ENCODE data around the gene LRRC75A.
"Not testable (repeated sequence)": the region's sequence is repeated elsewhere in the genome, so short reads cannot be mapped to it uniquely, and the experiment has no call there.

The LRRC75A gene

DNA sequence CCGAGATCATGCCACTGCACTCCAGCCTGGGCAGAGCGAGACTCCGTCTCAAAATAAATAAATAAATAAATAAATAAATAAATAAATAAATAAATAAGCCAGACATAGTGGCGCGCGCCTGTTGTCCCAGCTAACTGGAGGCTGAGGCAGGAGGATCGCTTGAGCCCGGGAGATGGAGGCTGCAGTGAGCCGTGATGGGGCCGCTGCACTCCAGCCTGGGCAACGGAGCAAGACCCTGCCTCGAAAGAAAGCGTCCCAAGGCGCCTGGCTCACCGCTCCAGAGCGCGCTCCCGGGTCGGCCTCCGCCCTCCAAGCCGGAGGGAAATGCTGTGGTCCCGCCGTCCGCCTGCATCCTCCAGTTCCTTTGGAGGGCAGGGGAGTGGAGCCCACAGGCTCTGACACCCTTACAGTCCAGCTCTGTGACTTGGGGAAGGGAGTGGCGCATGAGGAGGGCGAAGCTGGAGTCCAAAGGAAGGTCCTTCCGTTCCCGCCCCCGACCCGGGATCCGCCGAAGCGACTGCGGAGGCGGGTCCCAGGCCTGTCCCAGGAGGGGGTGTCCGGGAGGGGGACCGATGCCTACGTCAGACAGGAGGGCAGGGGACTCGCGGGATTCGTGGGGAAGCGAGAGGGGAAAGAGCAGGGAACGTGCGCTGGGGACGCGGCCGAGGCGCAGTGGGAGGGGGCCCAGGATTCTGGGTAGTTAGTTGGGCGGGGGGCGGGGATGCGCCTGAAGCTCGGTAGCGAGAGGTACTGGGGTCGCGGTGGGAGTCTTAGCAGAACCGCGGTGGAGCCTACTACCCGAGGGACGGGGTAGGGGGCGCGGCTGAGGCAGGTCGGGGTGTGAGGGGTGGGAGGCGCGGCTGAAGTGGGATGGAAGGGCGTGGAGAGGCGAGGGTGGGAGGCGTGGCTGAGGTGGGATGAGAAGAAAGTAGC is 85.0 kb downstream of the LRRC75A start:
- peak; percentile 59 for DNase-seq (ENCODE audit: low spot score)
- TF ChIP-seq, protein P1, sequence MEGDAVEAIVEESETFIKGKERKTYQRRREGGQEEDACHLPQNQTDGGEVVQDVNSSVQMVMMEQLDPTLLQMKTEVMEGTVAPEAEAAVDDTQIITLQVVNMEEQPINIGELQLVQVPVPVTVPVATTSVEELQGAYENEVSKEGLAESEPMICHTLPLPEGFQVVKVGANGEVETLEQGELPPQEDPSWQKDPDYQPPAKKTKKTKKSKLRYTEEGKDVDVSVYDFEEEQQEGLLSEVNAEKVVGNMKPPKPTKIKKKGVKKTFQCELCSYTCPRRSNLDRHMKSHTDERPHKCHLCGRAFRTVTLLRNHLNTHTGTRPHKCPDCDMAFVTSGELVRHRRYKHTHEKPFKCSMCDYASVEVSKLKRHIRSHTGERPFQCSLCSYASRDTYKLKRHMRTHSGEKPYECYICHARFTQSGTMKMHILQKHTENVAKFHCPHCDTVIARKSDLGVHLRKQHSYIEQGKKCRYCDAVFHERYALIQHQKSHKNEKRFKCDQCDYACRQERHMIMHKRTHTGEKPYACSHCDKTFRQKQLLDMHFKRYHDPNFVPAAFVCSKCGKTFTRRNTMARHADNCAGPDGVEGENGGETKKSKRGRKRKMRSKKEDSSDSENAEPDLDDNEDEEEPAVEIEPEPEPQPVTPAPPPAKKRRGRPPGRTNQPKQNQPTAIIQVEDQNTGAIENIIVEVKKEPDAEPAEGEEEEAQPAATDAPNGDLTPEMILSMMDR (IDR thresholded peaks at IDR 0.05; ENCODE audit: extremely low read depth, missing control alignments) = no peak

DNA sequence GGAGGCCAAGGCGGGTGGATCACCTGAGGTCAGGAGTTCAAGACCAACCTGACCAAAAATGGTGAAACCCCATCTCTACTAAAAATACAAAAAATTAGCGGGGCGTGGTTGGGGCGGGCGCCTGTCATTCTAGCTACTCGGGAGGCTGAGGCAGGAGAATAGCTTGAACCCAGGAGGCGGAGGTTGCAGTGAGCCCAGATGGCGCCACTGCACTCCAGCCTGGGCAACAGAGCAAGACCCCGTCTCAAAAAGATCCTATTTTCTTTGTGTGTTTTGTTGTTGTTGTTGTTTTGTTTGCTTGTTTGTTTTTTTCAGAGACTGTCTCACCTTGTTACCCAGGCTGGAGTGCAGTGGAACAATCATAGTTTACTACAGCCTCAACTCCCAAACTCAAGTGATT is 88.1 kb downstream of the LRRC75A start:
- not testable (repeated sequence) for DNase-seq (ENCODE audit: low spot score)

DNA sequence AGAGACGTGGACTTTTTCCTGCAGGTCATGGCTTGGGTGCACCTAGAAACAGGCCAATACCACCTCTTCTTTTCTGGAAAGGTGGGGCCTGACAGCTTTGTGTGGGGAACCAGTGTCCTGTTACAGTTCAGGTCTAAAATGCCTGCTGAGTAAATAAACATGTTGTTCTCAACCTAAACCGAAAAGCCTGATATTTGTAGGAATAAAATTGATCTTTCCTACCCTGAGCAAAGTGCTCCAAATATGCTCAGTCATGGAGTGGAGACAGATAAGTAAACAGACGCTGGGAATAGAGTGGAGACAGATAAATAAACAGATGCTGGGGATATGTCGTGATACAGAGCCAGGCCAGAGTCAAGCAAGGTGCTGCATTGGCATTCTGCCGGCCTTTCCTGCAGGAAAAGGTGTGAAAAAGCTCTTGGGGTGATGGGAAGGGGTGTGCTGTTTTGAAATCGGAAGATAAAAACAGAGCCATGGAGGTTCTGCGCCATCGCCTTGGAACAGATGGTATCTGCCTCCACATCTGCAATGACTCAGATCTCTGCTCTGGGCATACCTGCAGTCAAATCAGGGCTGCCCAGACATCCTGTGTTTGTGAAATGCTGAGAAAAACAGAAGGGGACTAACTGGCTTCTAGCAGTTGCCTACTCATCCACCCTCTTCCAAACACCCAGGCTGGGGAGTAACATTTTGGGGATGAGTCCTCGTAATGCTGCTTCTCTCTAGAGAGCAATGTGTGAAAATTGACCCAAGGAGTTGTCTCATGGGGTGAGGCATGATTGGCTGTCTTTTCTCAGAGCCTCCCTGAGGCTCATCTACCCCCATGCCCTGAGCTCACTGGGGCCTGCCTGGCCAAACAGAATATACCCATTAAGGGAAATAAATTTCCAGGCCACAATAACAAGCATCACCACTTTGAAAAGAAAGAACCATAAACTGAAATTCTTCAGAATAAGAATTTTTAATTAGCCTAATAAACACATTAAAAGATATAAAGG is 93.4 kb downstream of the LRRC75A start:
- no peak for DNase-seq (ENCODE audit: low spot score)

DNA sequence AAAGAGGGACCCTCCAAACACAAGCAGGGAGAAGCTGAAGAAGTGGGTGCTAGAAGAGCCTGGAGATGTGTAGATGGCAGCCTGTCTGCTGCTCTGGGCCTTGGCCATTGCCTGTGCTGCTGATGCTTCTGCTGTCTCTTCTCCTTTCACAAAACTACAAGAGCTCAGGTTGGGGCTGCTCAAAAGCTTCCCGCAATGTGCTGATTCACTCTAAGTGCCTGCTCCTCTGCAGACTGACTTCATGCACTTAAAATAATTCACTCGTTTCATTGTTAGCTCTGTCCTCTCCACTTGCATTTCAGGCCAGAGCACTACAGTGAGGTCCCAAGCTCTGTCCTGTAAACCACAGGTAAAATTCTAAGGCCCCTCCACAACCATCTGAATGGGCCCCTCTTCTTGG is 95.3 kb downstream of the LRRC75A start:
- not testable (repeated sequence) for DNase-seq (ENCODE audit: low spot score)

More for the DNA sequence above, 93.4 kb downstream of the LRRC75A start:
- TF ChIP-seq, protein P1 (IDR thresholded peaks at IDR 0.05; ENCODE audit: extremely low read depth, missing control alignments) = no peak

DNA sequence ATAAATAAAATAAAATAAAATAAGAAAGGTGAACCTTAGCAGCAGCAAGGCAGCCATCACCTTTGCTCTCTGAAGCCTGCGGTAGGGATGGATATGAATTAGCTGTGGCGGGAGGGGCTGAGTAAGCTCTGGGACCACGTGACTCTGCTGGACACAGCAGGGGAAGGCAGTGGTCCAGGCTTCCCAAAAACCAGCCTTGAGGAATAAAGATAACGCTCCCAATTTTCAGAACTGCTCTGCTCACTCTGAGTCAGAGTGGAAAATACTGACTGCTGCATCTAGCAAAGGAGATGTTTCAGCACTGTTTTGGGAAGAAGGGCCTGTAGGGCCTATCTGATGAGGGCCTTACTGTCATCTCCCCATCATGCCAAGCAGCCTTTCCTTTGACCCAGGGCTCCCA is 96.1 kb downstream of the LRRC75A start:
- DNase-seq (ENCODE audit: low spot score) = not testable (repeated sequence)

DNA sequence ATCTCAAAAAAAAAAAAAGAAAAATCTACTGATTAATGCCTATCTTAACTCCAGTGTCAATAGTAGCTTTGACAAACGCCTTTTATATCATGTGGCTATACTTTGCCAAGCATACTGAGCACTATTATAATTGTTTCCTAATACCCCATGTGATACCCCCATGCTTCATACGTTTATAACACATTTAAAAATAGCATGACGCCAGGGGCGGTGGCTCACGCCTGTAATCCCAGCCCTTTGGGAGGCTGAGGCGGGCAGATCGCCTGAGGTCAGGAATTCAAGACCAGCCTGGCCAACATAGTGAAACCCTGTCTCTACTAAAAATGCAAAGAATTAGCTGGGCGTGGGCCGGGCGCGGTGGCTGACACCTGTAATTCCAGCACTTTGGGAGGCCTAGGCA is 99.5 kb downstream of the LRRC75A start:
- not testable (repeated sequence) for DNase-seq (ENCODE audit: low spot score)

All from GM20000 (cell line).